RWPE2 (cell line): ENCODE data around the gene ARID3C.
"Not testable (repeated sequence)": the region's sequence is repeated elsewhere in the genome, so short reads cannot be mapped to it uniquely, and the experiment has no call there.

ENCODE experiments used
- ATAC-seq: fragments of 200-7000 bp; cut with Tn5 transposase; 3 replicates; pipeline ENCODE4 v1.9.1; 2021; ENCODE audit warnings: low read depth
- DNase-seq: peaks from one replicate; pipeline ENCODE4 v3.0.0-alpha.2; 2020; ENCODE audit warnings: low spot score
- H3K27ac ChIP-seq: fragments of 450-650 bp; 2 replicates; pipeline ENCODE4 v1.5.1; 2017; ENCODE audit warnings: mild to moderate bottlenecking; ENCODE audit not compliant: poor library complexity, severe bottlenecking
- H3K27me3 ChIP-seq: fragments of 250-450 bp; sonication (Bioruptor Pico); 2 replicates; pipeline ENCODE4 v1.5.1; 2021; ENCODE audit warnings: mild to moderate bottlenecking, moderate library complexity; ENCODE audit not compliant: insufficient read depth, poor library complexity, severe bottlenecking
- H3K36me3 ChIP-seq: fragments of 250-450 bp; sonication (Bioruptor Pico); 2 replicates; pipeline ENCODE4 v1.5.1; 2020; ENCODE audit warnings: low read depth, mild to moderate bottlenecking, moderate library complexity
- H3K4me1 ChIP-seq: fragments of 250-450 bp; sonication (Bioruptor Pico); 2 replicates; pipeline ENCODE4 v1.5.1; 2021; ENCODE audit warnings: mild to moderate bottlenecking, moderate library complexity; ENCODE audit not compliant: insufficient read depth, poor library complexity, severe bottlenecking
- H3K4me3 ChIP-seq: fragments of 250-450 bp; sonication (Bioruptor Pico); 2 replicates; pipeline ENCODE4 v1.5.1; 2021; ENCODE audit warnings: mild to moderate bottlenecking, moderate library complexity; ENCODE audit not compliant: severe bottlenecking
- H3K9me3 ChIP-seq: fragments of 250-450 bp; sonication (Bioruptor Pico); 2 replicates; pipeline ENCODE4 v1.5.1; 2021; ENCODE audit warnings: mild to moderate bottlenecking, moderate library complexity; ENCODE audit not compliant: severe bottlenecking
- TF ChIP-seq, protein P1 (sequence below): fragments of 450-650 bp; IDR thresholded peaks from one replicate; pipeline ENCODE4 v1.5.1; 2017; ENCODE audit warnings: mild to moderate bottlenecking, moderate library complexity; ENCODE audit not compliant: poor library complexity, severe bottlenecking

The ARID3C gene

DNA sequence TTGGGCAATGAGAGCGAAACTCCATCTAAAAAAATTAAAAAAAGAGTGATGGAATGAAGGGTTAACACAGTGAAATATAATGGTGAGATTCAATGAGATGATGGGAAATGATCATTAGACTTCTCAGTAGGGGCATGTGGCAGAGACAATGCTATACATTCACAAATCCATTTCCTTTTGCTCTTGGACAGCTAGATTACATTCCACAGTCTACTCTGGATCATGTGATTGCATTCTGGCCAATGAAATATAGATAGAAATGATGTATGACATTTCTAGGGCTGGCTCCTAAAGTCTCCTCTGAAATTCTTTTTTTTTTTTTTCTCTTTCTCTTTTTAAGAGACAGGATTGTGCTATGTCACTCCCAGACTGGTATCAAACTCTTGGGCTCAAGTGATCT lies 13.8 kb upstream of the ARID3C start:
- DNase-seq (no peak), ATAC-seq (no peak)
- no peaks in the 10 kb centered on the region for H3K36me3 ChIP-seq
- peaks cover 6% of the 10 kb centered on the region for H3K4me1 ChIP-seq
- no peaks in the 10 kb centered on the region for H3K9me3 ChIP-seq
- no peaks in the 10 kb centered on the region for H3K27me3 ChIP-seq
- no peak overlapping the region for H3K4me3 ChIP-seq
- TF ChIP-seq, protein P1, sequence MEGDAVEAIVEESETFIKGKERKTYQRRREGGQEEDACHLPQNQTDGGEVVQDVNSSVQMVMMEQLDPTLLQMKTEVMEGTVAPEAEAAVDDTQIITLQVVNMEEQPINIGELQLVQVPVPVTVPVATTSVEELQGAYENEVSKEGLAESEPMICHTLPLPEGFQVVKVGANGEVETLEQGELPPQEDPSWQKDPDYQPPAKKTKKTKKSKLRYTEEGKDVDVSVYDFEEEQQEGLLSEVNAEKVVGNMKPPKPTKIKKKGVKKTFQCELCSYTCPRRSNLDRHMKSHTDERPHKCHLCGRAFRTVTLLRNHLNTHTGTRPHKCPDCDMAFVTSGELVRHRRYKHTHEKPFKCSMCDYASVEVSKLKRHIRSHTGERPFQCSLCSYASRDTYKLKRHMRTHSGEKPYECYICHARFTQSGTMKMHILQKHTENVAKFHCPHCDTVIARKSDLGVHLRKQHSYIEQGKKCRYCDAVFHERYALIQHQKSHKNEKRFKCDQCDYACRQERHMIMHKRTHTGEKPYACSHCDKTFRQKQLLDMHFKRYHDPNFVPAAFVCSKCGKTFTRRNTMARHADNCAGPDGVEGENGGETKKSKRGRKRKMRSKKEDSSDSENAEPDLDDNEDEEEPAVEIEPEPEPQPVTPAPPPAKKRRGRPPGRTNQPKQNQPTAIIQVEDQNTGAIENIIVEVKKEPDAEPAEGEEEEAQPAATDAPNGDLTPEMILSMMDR, result no peak
- H3K27ac ChIP-seq, result no peak overlapping the region

DNA sequence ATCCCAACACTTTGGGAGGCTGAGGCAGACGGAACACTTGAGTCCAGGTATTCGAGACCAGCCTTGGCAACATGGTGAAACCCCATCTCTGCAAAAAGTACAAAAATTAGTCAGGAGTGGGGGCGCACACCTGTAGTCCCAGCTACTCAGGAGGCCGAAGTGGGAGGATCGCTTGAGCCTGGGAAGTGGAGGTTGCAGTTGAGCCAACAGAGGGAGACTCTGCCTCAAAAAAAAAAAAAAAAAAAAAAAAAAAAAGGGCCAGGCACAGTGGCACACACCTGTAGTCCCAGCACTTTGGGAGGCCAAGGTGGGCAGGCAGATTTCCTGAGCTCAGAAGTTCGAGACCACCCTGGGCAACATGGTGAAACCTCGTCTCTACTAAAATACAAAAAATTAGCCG lies 10.5 kb upstream of the ARID3C start:
- not testable (repeated sequence) for ATAC-seq, DNase-seq, H3K9me3 ChIP-seq, H3K27me3 ChIP-seq, H3K27ac ChIP-seq, H3K36me3 ChIP-seq, H3K4me1 ChIP-seq, H3K4me3 ChIP-seq

DNA sequence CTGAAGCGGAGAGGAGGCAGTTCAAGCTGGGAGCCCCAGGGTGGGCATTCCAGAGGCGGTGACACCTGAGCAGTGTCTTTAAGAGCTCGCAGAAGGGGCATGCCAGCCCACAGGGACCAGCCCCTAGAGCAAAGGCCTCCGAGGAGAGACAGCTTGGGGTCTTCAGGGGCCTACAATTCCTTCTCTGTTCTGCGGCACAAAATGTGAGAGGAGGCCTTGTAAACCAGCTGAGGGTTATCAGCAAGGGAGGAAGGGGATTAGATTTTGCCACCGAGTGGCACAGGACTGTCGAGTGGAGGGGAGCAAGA lies 9.2 kb upstream of the ARID3C start:
- peaks cover 10% of the 10 kb centered on the region; the same call in 1 of the 2 replicates for H3K36me3 ChIP-seq
- no peaks in the 10 kb centered on the region for H3K9me3 ChIP-seq
- DNase-seq (no peak), ATAC-seq (no peak)
- H3K27ac ChIP-seq, result peak overlapping the region; percentile 51
- no peaks in the 10 kb centered on the region for H3K27me3 ChIP-seq
- TF ChIP-seq, protein P1, result no peak
- no peaks in the 10 kb centered on the region for H3K4me1 ChIP-seq
- H3K4me3 ChIP-seq, result peak overlapping the region; percentile 79

DNA sequence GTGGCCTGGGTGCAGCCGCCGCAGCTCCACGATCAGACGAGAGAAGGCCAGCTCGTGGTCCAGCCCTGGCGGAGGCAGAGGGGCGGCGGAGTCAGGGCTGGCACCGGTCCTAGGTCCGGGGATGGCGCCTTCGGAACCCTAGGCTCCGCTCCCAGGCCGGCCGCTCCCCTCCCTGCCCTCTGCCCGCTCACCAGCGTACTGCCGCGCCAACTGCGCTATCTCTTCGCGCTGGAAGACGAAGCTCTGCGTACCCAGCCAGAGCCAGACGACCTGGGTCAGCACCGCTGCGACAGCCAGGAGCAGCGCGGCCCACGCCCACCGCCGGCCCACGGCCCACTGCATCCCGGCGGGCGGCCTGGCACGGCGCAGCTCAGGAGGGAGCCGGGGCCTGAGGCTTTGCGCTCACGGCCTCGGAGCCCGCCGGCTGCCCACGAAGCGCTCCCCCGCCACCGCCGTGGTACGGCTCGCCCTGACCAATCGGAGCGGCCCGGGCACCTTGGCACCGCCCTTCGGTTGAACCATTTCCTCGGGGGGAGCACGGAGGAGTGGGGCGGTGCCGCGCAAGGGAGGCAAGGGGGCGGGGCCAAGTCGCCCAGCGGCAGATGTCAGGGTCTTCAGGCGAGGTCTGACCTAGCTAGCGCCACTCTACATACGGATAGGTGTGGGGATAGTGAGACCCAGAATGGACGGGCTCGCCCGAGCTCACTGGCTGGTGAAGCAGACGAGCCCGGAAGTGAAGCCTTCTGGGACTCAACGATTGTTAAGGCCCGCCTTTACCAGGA lies 8.7 kb upstream of the ARID3C start, which contains the start of gene SIGMAR1:
SIGMAR1 (minus strand) TSS at position 432 of the 782 bp plus-strand sequence; CDS start at position 342, 90 bp downstream.
- no peaks in the 10 kb centered on the region for H3K27me3 ChIP-seq
- peak; percentile 91 for DNase-seq
- H3K9me3 ChIP-seq, result no peaks in the 10 kb centered on the region
- peak; percentile 87 for ATAC-seq
- TF ChIP-seq, protein P1, result no peak
- no peaks in the 10 kb centered on the region for H3K4me1 ChIP-seq
- peaks cover 10% of the 10 kb centered on the region; the same call in 1 of the 2 replicates for H3K36me3 ChIP-seq
- H3K4me3 ChIP-seq, result peak within 1 kb of the TSS; percentile 79
- H3K27ac ChIP-seq, result peak within 1 kb of the TSS; percentile 51

DNA sequence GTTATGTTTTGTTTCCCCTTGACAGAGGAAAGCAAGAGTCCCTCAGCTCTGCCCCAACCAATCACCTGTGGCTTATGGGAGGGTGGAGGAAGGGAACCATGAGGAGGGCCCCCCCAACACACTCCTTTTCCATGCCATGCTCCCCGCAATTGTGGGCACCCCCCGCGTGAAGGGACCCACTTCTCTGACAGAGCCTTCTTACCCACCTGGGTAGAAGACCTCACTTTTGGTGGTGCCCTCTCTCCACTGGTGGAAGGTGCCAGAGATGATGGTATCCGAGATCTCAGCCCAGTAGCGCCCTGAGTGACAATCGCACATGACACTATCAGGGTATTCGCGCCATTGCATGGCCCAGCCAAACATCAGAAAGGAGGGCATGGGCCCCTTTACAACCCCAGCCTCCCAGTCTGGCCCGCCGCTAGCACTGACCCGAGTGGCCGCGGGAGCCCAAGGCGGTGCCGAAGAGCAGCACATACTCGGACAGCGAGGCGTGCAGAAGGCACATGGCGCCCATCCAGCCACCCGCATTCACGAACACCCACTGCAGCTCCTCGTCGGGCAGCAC lies 8.0 kb upstream of the ARID3C start:
- ATAC-seq, result peak; percentile 6; the same call in 2 of the 3 replicates

More for the DNA sequence above, 8.0 kb upstream of the ARID3C start:
- H3K4me3 ChIP-seq, result peak overlapping the region; percentile 79
- H3K9me3 ChIP-seq, result no peaks in the 10 kb centered on the region
- H3K27ac ChIP-seq, result peak overlapping the region; percentile 51
- no peaks in the 10 kb centered on the region for H3K27me3 ChIP-seq
- peaks cover 10% of the 10 kb centered on the region; the same call in 1 of the 2 replicates for H3K36me3 ChIP-seq
- TF ChIP-seq, protein P1, result no peak
- no peak for DNase-seq
- no peaks in the 10 kb centered on the region for H3K4me1 ChIP-seq
